A549 (cell line): ENCODE data around the gene ZNF521. TPM values are rescaled to one million over a fixed set of nuclear protein-coding genes. Genes with fewer than 3 reads are reported as not detected.

ENCODE experiments used
- ATAC-seq, 2 experiments: fragments of 200-7000 bp in 1 of 2; fragments of >200 bp in 1 of 2; cut with Nextera tagmentation in 1 of 2; cut with Tn5 transposase in 1 of 2; 3 replicates each; pipeline versions ENCODE4 v1.8.0 to v1.9.1; 2018 to 2020; ENCODE audit warnings: mild to moderate bottlenecking in 1 of 2, moderate library complexity in 1 of 2
- CTCF ChIA-PET: fragments of 300-600 bp; sonication (Branson Sonifier 250); formaldehyde crosslinking; extraction: SDS; loops from one replicate; lab custom pipeline; 2021; ENCODE audit warnings: antibody characterized with exemption, inconsistent platforms; lab: Yijun Ruan, JAX
- POLR2A ChIA-PET: fragments of 350-600 bp; formaldehyde crosslinking; extraction: SDS; loops from one replicate; lab custom pipeline; 2021; ENCODE audit warnings: antibody characterized with exemption, inconsistent platforms; lab: Yijun Ruan, JAX
- DNase-seq, 2 experiments: peaks; one replicate each; pipeline versions ENCODE4 v3.0.0 to v3.0.0-alpha.2; 2011 to 2016; ENCODE audit warnings: low read depth in 1 of 2, low spot score in 1 of 2
- FAIRE-seq: peaks from 2 replicates; lab custom pipeline; 2011; peaks lifted over from hg19 to GRCh38; lab: Jason Lieb, UNC
- H3K27ac ChIP-seq, 2 experiments: fragments of >200 bp; sonication (Bioruptor Twin); formaldehyde crosslinking; 3 replicates each; pipeline ENCODE4 v1.5.1; 2016 to 2017
- H3K4me1 ChIP-seq: fragments of >200 bp; sonication (Bioruptor Twin); formaldehyde crosslinking; 3 replicates; pipeline ENCODE4 v1.6.1; 2016
- H3K4me2 ChIP-seq: fragments of >200 bp; sonication (Bioruptor Twin); formaldehyde crosslinking; 3 replicates; pipeline ENCODE4 v1.6.1; 2016
- H3K4me3 ChIP-seq: fragments of >200 bp; sonication (Bioruptor Twin); formaldehyde crosslinking; 3 replicates; pipeline ENCODE4 v1.5.1; 2016
- H3K9me3 ChIP-seq: fragments of >200 bp; sonication (Bioruptor Twin); formaldehyde crosslinking; 3 replicates; pipeline ENCODE4 v1.6.1; 2016
- BHLHE40 ChIP-seq: IDR thresholded peaks from 2 replicates; pipeline ENCODE4 v1.6.1; 2012; ENCODE audit warnings: low read depth, low read length, inconsistent platforms
- CBX2 ChIP-seq: fragments of 200-600 bp; sonication (generic); IDR thresholded peaks from 2 replicates; pipeline ENCODE4 v1.6.1; 2016; ENCODE audit warnings: low read depth, mild to moderate bottlenecking, borderline replicate concordance
- CBX8 ChIP-seq: fragments of 200-600 bp; sonication (generic); IDR thresholded peaks from 2 replicates; pipeline ENCODE4 v1.6.1; 2016
- EHF ChIP-seq: fragments of 250-450 bp; sonication (Bioruptor Pico); IDR thresholded peaks from 2 replicates; pipeline ENCODE4 v1.5.0; 2020; ENCODE audit warnings: mild to moderate bottlenecking
- EHMT2 ChIP-seq: fragments of 200-600 bp; sonication (generic); IDR thresholded peaks from 2 replicates; pipeline ENCODE4 v1.6.1; 2016; ENCODE audit warnings: antibody characterized with exemption, low read depth, mild to moderate bottlenecking, moderate library complexity
- EP300 ChIP-seq, 2 experiments: fragments of >200 bp; sonication (Bioruptor Twin); formaldehyde crosslinking; IDR thresholded peaks; 2 replicates in 1 of 2; 3 replicates in 1 of 2; pipeline ENCODE4 v1.6.1; 2016 to 2017
- ESRRA ChIP-seq: fragments of 150-350 bp; IDR thresholded peaks from 2 replicates; pipeline ENCODE4 v1.6.1; 2014; ENCODE audit warnings: mild to moderate bottlenecking, low read length, borderline replicate concordance
- FOXS1 ChIP-seq: fragments of 250-450 bp; sonication (Bioruptor Pico); IDR thresholded peaks from 2 replicates; pipeline ENCODE4 v1.5.0; 2020; ENCODE audit warnings: mild to moderate bottlenecking, moderate library complexity
- HES2 ChIP-seq: fragments of >200 bp; sonication (Bioruptor Twin); formaldehyde crosslinking; IDR thresholded peaks from 2 replicates; pipeline ENCODE4 v1.6.1; 2016
- HOXB5 ChIP-seq: fragments of 250-450 bp; sonication (Bioruptor Pico); IDR thresholded peaks from 2 replicates; pipeline ENCODE4 v1.5.0; 2020; ENCODE audit warnings: mild to moderate bottlenecking, moderate library complexity
- JUN ChIP-seq, 2 experiments: fragments of >200 bp; sonication (Bioruptor Twin); formaldehyde crosslinking; IDR thresholded peaks; 2 replicates in 1 of 2; 3 replicates in 1 of 2; pipeline ENCODE4 v1.6.1; 2016 to 2017
- KDM5A ChIP-seq: fragments of 200-600 bp; sonication (generic); IDR thresholded peaks from 2 replicates; pipeline ENCODE4 v1.6.1; 2016; ENCODE audit warnings: antibody characterized with exemption, mild to moderate bottlenecking
- MYC ChIP-seq: IDR thresholded peaks from 2 replicates; pipeline ENCODE4 v1.6.1; 2012; ENCODE audit warnings: mild to moderate bottlenecking, inconsistent platforms, low read length, improper control_type of control experiment, borderline replicate concordance
- NFE2L2 ChIP-seq: fragments of 150-350 bp; conservative IDR thresholded peaks from 2 replicates; pipeline ENCODE4 v1.6.1; 2014; ENCODE audit warnings: low read length
- NPAS2 ChIP-seq: fragments of 250-450 bp; sonication (Bioruptor Pico); IDR thresholded peaks from 2 replicates; pipeline ENCODE4 v1.8.0; 2022; ENCODE audit warnings: mild to moderate bottlenecking, moderate library complexity, borderline replicate concordance
- RAD21 ChIP-seq, 2 experiments: fragments of >200 bp in 1 of 2; sonication (Bioruptor Twin) in 1 of 2; formaldehyde crosslinking in 1 of 2; IDR thresholded peaks in 1 of 2; conservative IDR thresholded peaks in 1 of 2; 2 replicates in 1 of 2; 3 replicates in 1 of 2; pipeline ENCODE4 v1.6.1; 2012 to 2018; ENCODE audit warnings: inconsistent platforms in 1 of 2
- RARB ChIP-seq: fragments of 250-450 bp; sonication (Bioruptor Pico); IDR thresholded peaks from 2 replicates; pipeline ENCODE4 v1.8.0; 2021; ENCODE audit warnings: mild to moderate bottlenecking, moderate library complexity
- RCOR1 ChIP-seq: fragments of 150-350 bp; IDR thresholded peaks from 2 replicates; pipeline ENCODE4 v1.6.1; 2014; ENCODE audit warnings: antibody characterized with exemption, low read length, low read depth
- REST ChIP-seq: fragments of 200-600 bp; sonication (generic); IDR thresholded peaks from 2 replicates; pipeline ENCODE4 v1.6.1; 2016; ENCODE audit warnings: antibody characterized with exemption, mild to moderate bottlenecking, moderate library complexity
- RFX5 ChIP-seq: fragments of 450-650 bp; IDR thresholded peaks from 2 replicates; pipeline ENCODE4 v1.7.1; 2014; ENCODE audit warnings: antibody characterized with exemption, mild to moderate bottlenecking, moderate library complexity
- RNF2 ChIP-seq: fragments of 200-600 bp; sonication (generic); IDR thresholded peaks from 2 replicates; pipeline ENCODE4 v1.6.1; 2016; ENCODE audit warnings: low read depth, mild to moderate bottlenecking, antibody characterized with exemption, moderate library complexity, borderline replicate concordance
- SMC3 ChIP-seq: fragments of >200 bp; sonication (Bioruptor Twin); formaldehyde crosslinking; IDR thresholded peaks from 3 replicates; pipeline ENCODE4 v1.6.1; 2018; ENCODE audit warnings: inconsistent platforms
- TP53 ChIP-seq: fragments of 250-450 bp; sonication (Bioruptor Pico); IDR thresholded peaks from 2 replicates; pipeline ENCODE4 v1.5.0; 2021; ENCODE audit warnings: mild to moderate bottlenecking, moderate library complexity
- ZNF302 ChIP-seq: fragments of 250-450 bp; sonication (Bioruptor Pico); IDR thresholded peaks from 2 replicates; pipeline ENCODE4 v1.9.0; 2021; ENCODE audit warnings: inconsistent platforms, mild to moderate bottlenecking, moderate library complexity
- WGBS: methylation state at CpG from one replicate; pipeline ENCODE4 v1.1.6; 2017; ENCODE audit errors: missing lambda C conversion rate; 5-methylcytosine and 5-hydroxymethylcytosine counted together
- polyA plus RNA-seq, 4 experiments: library from polyadenylated mRNA; depleted of rRNA in 3 of 4; stranded (reverse); fragments of >200 nt; fragmentation: RNase III in 1 of 4; extraction: RNeasy Plus Mini Kit Qiagen cat#74134 plus additional on column Dnase treatment in 1 of 4; gene quantifications; 2 replicates in 3 of 4; 3 replicates in 1 of 4; pipeline ENCODE4 v1.2.3, GENCODE V29; 2011 to 2017
- TF ChIP-seq, protein P1 (sequence below): fragments of 150-350 bp; IDR thresholded peaks from 2 replicates; pipeline ENCODE4 v1.6.1; 2014; ENCODE audit warnings: low read depth, mild to moderate bottlenecking, low read length
- TF ChIP-seq, protein P2 (sequence below): fragments of 250-450 bp; sonication (Bioruptor Pico); IDR thresholded peaks from 2 replicates; pipeline ENCODE4 v1.5.0; 2020; ENCODE audit warnings: low read depth, mild to moderate bottlenecking, moderate library complexity

Gene ZNF521
- polyA plus RNA-seq, 2 of the 4 experiments (the other 2 are of a cell fraction), result not detected

- no peak overlapping the region for H3K4me2 ChIP-seq
- ATAC-seq (no peak), DNase-seq (no peak), FAIRE-seq (no peak)
- ChIA-PET POLR2A (no interaction called here), CTCF (no interaction called here)
- WGBS, result 8% methylated on average over 4 of the region's 4 CpGs
- H3K27ac ChIP-seq, result no peak overlapping the region
- no peak overlapping the region for H3K4me3 ChIP-seq
- TF ChIP-seq, protein P1, sequence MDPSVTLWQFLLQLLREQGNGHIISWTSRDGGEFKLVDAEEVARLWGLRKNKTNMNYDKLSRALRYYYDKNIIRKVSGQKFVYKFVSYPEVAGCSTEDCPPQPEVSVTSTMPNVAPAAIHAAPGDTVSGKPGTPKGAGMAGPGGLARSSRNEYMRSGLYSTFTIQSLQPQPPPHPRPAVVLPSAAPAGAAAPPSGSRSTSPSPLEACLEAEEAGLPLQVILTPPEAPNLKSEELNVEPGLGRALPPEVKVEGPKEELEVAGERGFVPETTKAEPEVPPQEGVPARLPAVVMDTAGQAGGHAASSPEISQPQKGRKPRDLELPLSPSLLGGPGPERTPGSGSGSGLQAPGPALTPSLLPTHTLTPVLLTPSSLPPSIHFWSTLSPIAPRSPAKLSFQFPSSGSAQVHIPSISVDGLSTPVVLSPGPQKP, result no peak
- TF ChIP-seq MYC (no peak), RNF2 (no peak), SMC3 (no peak), ESRRA (no peak), CBX8 (no peak), HOXB5 (CRISPR knock-in tag) (no peak), RFX5 (no peak), FOXS1 (CRISPR knock-in tag) (no peak), RARB (no peak), EP300 (IDR thresholded peaks at IDR 0.05) (no peak), EHMT2 (no peak), REST (no peak), TP53 (CRISPR knock-in tag) (no peak), KDM5A (no peak), RAD21 (conservative IDR thresholded peaks at IDR 0.05 in 1 of 2, IDR thresholded peaks at IDR 0.05 in 1 of 2) (no peak)
- TF ChIP-seq, protein P2, sequence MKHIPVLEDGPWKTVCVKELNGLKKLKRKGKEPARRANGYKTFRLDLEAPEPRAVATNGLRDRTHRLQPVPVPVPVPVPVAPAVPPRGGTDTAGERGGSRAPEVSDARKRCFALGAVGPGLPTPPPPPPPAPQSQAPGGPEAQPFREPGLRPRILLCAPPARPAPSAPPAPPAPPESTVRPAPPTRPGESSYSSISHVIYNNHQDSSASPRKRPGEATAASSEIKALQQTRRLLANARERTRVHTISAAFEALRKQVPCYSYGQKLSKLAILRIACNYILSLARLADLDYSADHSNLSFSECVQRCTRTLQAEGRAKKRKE (CRISPR knock-in tag), result no peak
- no peaks in the 10 kb centered on the region for H3K4me1 ChIP-seq
- no peaks in the 10 kb centered on the region for H3K9me3 ChIP-seq
Observed at GRCh38 chr18:25256439-25256838, 95.5 kb downstream of the ZNF521 start.

DNA sequence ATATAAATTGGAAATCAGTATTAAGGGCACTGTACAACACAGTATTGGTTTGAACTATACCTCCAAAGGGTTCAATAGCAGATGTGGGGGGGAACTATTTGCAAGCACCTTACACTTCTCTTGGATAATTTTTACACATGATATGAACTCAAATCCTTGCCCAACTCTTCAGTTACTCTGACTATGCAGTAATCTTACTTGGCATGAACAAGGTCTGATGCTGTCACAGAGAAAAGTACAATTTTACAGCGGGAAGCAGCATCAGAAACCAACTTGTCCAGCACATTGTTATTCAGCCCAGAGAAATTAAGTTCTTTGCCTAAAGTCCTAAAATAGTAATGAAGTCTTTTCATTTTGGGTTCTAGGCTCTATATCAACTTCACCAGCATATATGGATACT, 98.2 kb downstream of the ZNF521 start:
- Histone ChIP-seq H3K9me3 (no peaks in the 10 kb centered on the region), H3K27ac (no peak overlapping the region), H3K4me1 (no peaks in the 10 kb centered on the region), H3K4me2 (no peak overlapping the region), H3K4me3 (no peak overlapping the region)
- FAIRE-seq (no peak), ATAC-seq (no peak), DNase-seq (no peak)
- POLR2A ChIA-PET, result no interaction called here
- CTCF ChIA-PET, result no interaction called here
- 7% methylated on average over 1 of the region's 1 CpG for WGBS
- no peak for TF ChIP-seq RCOR1
- TF ChIP-seq NFE2L2, result no peak
- no peak for TF ChIP-seq ESRRA

DNA sequence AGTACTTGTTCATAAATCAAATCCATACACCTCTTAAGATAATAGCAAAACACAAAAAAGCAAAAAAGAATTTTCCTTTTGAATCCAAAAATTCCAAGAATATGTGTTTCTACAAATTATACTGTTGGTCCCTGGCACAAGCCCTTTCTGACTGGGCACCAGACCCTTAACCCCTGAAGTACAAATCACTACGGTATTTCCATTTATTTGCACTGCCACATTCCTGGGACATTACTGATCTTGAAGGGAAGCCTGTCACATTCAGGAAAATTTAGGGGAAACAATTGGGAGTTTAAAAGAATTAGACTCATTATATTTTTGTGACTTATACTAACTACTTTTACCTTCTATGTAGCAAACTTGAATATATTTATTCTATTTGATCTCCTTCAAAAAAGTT, 98.8 kb downstream of the ZNF521 start:
- Histone ChIP-seq H3K27ac (no peak overlapping the region), H3K4me2 (no peak overlapping the region), H3K4me3 (no peak overlapping the region), H3K9me3 (no peaks in the 10 kb centered on the region), H3K4me1 (no peaks in the 10 kb centered on the region)
- FAIRE-seq (no peak), DNase-seq (no peak), ATAC-seq (no peak)
- ChIA-PET CTCF (no interaction called here), POLR2A (no interaction called here)
- WGBS, result 0% methylated on average over 1 of the region's 1 CpG
- TF ChIP-seq JUN (IDR thresholded peaks at IDR 0.05) (no peak), CBX2 (no peak), EHF (CRISPR knock-in tag) (no peak), FOXS1 (CRISPR knock-in tag) (no peak), HES2 (no peak), BHLHE40 (no peak), ZNF302 (no peak), NPAS2 (CRISPR knock-in tag) (no peak), REST (no peak)
